ENCODE results near the gene NNMT. TPM values are rescaled to one million over a fixed set of nuclear protein-coding genes. Genes with fewer than 3 reads are reported as not detected.

The NNMT gene
- total RNA-seq, 1 experiment from 2014 or later = 3.6 TPM

DNA sequence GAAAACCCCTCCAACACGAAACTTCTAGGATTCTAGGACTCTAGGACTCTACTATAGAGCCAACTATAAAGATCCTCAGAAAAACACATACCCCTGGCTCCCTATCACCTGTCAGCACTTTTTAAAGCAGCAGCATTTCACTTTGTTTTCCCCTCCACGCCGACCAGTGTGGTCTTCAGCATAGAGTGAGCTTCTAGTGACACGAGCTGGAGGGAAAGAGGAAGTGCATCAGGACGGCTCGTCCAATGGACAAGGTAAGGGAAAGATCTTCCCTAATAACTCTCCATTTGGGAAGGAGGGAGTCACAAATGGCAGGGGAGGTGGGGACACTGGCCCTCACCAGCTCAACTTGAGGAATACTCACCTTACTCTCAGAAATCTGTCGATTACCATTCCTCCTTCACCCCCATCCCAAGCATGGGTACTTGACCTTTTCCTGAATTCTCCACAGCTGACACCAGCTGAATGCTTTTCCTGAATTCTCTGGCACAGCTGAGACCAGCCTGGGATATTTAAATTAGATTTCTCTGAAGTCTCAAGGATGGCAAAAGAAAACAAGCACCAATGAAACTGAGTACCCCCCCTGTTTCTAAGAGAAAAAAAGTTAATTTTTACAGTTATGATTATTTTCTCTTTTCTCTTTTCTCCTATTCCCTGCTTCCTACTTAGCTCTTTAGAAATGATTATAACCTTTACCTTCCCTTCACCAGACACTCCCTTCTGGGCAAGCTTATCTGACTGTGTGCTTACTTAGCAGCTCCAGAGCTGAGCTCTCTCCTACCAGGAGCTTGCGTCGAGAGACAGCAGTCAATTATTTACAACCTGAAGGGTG lies 33.3 kb upstream of the NNMT start:
- DNase-seq (ENCODE audit: extremely low read depth, low read depth) = peak; percentile 21

DNA sequence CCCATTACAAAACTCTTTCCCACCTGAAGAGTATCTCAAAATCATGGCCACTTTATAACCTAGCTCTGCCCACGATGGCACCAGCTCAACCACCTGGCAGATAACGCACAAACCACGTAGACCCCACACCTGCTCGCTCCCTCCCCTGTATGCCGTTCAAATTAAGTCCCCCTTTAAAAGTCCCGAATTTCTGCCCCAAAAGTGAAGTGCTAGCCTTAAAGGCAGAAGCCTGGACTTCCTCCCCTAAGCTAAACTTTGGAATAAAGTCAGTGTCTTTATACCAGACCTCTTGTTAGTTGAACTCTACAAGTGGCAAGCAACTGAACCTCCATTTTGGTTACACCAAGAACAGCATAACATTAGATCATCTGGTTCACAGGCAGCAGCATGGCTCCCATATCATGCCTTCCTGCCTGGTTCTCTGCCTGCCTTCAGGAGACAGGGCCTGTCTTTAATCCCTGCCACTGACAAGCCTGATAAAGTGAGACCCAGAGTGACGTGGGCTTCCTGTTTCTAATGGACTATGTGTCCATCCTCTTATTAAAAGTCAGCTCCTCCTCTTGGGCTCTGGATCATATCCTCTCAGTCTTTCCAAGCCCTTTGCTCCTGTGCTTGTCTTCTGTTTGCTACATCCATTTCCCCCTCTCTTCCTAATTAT lies 32.6 kb upstream of the NNMT start:
- DNase-seq (ENCODE audit: extremely low read depth, low read depth) = no peak

DNA sequence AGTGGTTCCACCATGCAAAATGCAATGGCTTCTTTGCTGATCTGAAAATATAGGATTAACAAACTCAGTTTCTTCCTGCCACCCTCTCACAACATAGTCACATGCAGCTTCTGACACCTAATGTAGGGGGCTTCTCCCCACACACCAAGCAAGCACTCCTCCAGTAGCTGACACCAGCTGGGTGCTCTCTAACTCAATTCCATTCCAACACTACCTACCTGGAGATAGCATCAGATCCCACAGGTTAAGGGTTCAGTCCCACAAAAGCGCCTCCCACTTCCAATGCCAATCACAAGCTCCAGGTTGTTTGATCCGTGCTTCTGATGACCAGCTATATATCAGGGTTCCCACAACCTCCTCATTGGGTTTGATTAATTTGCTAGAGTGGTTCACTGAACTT lies 31.8 kb upstream of the NNMT start:
- no peak for DNase-seq (ENCODE audit: extremely low read depth, low read depth)

DNA sequence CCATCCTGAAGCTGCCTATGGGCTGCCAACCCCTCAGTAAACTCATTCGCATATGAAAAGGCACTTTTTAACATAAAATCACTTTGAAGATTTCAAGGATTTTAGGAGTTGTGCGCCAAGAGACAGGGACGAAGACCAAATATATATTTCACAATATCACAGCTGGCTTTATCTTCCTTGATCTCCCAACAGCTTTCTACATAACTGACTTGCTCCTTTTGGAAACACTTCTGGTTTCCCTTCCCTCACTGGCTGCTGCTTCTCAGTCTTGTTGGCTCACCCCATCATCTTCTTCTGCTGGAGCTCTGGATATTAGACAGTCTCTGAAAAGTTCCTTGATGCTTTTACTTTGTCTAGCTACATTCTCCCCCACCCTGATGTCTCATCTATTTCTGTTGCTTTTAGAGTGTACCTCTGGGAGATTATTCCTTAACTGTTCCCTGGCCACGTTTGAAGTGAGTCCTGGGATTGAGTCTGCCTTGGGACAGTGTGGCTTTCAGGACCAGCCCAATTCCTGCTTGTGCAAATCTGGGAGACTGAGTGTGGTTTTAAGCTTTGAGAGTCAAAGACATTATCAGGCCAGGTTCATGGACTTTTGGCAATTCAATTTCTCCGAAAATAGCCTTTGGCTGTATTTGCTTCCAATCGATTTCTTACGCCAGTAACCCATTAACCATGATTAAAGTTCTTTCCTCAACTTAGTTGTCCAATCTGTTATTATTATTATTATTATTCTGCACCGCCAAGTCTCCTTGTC lies 30.9 kb upstream of the NNMT start:
- DNase-seq (ENCODE audit: extremely low read depth, low read depth) = no peak

DNA sequence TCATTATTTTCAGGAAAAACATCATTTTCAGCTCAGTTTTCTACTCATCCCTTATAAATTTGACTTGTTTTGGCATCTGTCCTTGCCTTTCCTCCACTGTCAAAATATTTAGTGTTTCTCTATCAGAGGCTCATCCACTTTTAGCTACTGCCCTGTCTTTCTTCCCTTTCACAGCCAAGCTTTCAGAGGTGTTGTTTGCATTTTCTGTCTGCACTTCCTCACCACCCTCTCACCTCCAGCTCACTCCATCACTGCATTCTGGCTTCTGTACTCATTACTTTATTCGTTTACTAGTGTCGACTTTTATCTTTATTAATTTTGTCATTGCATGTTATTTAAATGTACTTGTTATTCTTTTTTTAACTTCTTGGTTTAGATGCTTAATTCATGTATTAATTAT lies 26.7 kb upstream of the NNMT start:
- no peak for DNase-seq (ENCODE audit: extremely low read depth, low read depth)

DNA sequence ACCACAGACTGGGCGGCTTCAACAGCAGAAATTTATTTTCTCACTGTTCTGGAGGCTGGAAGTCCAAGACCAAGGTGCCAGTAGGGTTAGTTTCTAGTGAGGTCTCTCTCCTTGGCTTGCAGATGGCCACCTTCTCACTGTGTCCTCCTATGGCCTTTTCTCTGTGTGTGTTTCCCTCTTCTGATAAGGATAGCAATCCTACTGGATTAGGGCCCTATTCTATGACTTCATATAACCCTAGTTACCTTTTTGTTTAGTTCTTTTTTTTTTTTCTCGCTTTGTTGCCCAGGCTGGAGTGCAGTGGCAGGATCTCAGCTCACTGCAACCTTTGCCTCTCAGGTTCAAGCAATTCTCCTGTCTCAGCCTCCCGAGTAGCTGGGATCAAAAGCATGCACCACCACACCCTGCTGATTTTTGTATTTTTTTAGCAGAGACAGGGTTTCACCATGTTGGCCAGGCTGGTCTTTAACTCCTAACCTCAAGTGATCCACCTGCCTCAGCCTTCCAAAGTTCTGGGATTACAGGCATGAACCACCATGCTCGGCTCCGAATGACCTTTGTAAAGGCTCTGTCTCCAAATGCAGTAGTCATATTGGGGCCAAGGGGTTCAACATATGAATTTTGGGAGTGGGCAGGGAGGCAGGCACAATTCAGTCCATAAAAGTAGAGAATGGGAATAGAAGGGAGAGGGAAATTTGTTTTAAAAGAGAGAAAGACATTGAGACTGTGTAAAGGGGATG lies 25.5 kb upstream of the NNMT start:
- DNase-seq (ENCODE audit: extremely low read depth, low read depth) = no peak

DNA sequence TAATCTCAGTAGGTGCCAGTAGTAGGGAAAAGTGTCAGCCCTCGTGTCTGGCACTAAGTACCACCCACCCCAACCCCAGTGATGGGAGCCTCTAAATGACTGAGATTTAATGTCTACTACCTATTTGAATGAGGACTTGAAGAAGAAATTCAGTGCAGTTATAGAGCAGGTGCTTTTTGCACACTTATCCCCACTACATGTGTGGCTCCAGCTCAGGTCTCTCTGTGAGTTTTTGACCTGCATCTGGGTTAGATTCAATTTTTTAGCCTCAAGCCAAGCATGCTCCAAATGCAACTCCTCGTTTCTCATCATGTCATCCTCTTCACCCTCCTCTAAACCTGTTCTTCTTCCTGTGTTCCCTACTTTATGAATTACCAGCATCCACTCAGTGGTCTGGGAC lies 24.9 kb upstream of the NNMT start:
- DNase-seq (ENCODE audit: extremely low read depth, low read depth) = no peak

DNA sequence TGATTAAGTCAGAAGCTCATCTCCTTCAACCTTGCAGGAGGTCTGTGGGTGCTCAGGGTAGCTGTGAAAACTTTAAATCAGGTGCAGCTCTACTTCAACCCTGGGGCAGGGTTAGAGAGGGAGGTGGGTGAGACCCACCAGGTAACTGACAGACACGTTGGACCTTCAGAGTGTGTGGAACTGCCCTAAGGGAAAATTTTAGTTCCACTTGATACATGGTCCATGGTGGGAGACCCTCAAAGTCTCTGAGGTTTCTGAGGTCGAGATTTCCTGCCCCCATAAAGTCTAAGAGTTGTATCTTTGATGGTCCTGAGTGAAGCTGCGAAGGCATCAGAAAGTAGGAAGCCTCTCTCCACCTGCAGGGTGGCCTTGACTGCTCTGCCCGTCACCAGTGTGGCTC lies 23.9 kb upstream of the NNMT start:
- DNase-seq (ENCODE audit: extremely low read depth, low read depth) = no peak

DNA sequence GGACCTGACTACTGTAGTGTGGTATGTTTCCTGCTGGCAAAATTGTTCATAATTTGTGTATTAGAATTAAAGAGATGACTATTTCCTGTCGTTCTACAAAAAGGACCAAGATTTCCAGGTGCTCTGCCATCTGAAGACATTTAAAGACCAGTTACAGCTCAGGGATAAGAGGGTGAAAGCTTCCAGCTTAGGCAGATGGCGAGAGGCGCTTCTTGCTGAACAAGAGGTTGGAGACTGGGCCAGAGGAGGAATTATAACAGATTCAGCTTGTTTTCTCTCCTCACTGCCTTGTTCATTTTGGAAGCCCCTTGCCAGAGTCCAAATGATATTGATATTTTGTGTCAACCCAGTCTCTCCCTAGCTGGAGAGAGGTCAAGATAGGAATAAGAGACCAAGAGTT lies 23.1 kb upstream of the NNMT start:
- no peak for DNase-seq (ENCODE audit: extremely low read depth, low read depth)

DNA sequence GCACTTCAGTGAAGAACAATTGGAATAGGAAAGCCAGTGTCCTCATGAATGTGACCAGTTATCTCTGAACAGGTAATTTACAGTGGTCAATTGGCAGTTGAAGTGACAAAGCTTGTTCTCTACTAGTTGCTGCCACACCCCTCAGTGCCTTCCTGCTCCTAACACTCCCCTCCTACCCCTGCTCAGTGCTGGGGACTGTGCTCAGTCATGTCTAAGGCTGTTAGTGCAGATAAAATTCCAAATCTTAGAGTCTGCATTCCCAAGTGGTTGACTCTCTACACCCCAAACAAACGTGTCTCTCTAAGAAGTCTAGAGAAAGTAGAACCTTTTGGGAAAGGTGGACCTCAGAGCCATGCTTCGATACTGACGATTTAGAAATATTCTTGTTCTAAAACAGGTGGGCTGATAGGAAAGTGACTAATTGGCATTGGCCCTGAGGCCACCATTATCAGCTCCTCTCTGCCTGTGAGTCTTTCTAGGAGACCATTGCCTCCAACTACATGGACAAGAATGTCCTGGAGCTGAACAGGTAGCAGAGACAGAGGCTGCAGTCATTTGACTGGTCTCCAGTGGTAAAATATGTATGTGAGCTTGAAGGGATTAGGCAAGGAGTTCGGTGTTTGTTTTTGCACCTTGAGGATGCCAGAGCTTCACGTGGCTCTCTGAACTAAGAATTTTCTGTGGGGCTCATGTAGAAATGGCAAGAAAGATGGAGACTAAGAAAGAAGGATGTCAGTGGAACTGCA lies 22.1 kb upstream of the NNMT start:
- no peak for DNase-seq (ENCODE audit: extremely low read depth, low read depth)

DNA sequence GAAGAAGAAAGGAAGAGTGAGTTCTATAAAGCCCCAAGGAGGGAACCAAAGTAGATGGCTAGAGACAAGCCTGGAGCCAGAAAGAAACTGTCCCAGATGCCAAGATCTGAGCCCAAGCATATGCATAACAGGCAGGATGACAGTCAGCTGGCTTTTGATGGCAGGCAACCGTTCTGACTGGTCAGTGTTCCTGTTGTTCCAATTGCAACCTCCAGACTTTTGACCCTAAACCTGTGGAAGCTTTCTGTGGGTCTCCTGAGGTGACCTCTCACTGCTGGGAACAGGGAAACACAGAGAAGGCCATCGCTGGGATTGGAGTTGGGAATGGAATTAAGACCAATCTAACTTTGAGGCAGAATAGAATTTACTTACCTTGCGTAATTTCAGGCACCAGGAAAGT lies 21.6 kb upstream of the NNMT start:
- DNase-seq (ENCODE audit: extremely low read depth, low read depth) = no peak

DNA sequence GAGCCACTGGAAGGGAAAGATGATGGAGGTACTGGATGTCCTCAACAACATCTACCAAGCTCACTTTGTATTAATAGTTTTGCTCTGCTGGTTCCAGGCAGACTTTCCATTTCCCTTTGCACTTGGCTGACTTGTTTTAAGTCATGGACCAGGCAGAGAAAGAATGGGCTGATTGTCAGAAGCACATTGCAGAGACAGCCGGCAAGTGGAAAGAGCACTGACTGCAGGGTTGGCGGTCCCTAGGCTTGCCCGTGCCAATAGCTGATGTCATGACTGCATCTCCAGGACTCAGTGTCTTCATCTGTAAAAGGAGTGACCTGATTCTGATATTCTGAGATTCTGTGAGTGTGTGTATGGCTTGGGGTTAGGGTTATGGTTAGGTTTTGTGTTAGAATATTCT lies 20.9 kb upstream of the NNMT start:
- no peak for DNase-seq (ENCODE audit: extremely low read depth, low read depth)

DNA sequence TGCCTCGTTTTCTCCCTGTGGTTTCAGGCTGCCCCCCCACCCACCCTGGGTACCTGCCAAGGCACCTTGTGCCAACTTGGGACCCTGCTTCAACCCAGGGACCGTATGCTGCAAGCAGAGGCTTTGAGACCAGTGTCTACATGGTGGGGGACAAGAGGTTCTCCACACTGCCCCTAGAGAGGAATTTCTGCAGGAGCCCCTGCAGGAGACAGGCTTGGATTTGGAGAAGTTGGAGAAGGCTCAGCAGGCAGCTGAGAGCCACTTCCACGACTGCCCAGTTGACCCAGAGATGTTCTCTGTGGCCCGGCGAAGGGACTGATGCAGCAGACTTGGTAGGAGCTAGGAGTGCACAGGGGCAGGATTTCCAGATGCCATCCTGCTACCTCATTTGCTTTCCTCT lies 20.1 kb upstream of the NNMT start:
- no peak for DNase-seq (ENCODE audit: extremely low read depth, low read depth)

DNA sequence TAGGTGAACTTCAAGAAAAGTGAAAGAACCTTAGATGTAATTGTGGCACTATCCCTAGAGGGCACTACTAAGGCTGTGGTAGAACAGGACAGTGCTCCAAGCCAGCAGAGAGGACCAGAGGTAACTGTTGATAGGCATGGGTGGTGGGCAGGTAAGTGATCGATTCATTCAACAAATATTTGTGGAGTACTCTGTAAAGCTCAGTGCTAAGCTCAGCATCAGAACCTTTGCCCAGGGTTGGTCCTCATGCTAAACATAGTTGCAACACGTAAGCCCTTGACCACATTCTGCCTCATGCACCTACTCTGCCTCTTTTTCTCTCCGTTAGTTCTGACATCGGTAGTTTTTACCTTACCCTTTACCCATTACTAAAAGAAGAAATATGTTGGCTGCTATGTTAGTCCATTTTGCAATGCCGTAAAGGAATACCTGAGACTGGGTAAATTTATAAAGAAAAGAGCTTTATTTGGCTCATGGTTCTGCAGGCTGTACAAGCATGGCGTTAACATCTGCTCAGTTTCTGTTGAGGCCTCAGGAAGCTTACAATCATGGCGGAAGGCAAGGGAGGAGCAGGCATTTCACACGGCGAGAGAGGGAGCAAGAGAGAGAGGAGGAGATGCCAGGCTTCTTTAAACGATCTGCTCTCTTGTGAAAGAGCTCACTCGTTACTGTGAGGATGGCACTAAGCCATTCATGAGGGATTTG lies 18.4 kb upstream of the NNMT start:
- no peak for DNase-seq (ENCODE audit: extremely low read depth, low read depth)

DNA sequence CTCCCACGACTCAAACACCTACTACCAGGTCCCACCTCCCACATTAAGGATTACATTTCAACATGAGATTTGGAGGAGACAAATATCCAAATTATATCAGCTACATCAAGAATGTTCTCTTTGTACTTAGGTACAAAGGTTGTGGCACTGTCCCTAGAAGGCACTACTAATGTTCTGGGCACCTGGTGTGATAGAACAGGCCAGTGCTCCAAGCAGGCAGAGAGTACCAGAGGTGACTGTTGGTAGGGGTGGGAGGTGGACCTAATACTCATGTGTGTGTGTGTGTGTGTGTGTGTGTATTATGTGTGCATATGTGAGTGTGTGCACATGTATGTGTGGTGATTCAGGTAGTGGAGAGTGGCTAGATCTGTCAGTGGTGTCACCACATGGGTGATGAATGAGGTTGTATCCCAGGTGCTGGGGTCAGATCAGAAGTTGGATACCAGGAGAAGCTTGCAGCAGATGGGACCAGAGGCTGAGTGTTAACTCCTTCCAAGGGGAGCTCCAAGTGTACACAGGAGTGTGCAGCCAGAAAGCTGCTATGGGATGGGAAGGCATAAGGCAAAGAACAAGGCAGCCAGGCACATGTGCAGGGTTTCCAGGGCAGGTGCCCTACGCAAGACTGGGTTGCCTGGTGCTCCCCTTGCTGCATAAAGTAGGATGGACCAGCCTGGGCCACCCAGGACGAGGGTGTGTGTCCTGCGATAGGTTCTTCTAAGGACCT lies 17.7 kb upstream of the NNMT start:
- no peak for DNase-seq (ENCODE audit: extremely low read depth, low read depth)

DNA sequence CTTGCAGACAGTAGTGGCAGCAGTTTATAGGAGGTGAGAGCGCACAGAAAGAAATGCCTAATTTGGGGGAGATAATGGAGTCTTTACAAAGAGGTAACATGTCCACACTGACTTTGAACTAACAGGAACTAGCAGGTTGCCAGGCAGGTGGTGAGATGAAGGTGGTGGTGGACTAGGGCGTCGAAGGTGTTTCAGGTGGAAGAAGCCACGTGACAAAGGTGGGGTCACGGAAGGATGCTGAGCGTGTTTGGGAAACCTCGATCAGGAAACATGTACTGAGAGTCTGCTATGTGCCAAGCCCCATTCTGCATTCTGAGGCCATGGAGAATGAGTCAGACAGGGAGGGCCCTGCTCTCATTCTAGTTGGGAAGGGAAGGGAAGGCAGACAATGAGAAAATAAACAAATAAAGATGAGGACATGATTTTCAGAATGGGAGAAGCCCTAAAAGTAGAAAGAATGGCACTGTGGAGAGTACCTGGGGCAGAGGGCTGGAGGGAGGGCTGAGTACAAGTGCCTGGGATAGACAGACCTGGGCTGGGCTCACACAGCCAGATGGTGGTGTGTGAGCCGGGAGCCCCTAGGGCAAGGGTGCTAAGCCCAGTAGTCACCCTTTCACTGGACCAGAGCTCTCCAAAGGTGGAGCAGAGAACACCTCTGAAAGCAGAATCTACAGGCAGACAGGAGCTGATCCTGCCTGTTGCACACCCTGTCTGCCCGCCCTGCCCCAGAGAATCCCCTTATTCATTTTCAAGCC lies 16.2 kb upstream of the NNMT start:
- DNase-seq (ENCODE audit: extremely low read depth, low read depth) = no peak

DNA sequence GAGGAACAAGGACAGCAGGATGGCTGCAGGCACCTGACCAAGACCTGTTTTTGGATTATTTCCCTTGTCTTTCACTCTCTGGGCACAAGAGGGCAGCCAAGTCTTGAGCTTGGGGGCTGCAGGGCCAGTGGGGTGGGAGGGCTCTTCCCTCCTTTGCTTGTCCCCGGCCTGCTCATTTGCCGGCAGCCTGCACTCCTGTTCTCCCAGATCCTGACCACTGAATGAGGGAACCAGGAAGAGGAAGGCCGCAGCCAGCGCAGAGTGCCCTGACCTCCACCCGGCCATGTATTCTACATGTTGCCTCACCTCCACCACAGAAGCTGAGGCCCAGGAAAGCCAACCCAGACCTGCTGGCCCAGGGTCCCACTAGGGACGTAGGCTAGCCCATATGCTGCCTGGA lies 15.5 kb upstream of the NNMT start:
- no peak for DNase-seq (ENCODE audit: extremely low read depth, low read depth)

DNA sequence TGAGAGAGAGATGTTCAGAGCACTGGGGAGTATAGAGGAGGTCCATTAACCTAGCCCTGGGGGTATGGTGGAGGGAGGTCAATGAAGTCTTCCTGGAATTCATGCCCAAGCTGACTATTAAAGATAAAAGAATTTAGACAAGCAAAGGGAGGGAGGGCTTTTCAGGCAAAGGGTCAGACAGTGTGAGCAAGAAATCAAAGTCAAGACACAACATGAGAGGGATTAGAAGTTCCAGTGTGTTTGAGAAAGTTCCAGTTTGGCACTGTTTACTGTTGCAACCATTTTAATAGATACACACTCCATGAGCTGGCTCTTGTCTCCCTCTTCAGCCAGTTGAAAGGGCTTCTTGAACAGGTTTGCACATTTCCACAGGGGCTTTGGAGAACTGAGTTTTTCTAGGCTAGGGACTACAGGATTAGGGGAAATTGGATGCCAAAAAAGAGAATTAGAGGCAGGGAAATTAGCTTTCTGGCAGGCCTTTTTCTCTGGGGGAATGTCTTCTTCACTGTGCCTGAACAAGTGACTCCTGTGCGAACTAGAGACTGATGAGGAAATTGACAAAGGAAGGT lies 14.7 kb upstream of the NNMT start:
- no peak for DNase-seq (ENCODE audit: extremely low read depth, low read depth)
